GM23338 (cell line): ENCODE measurements around the gene S100A3. TPM values are rescaled to one million over a fixed set of nuclear protein-coding genes. Genes with fewer than 3 reads are reported as not detected.

Experiments used
- ATAC-seq: fragments of 200-7000 bp; cut with Tn5 transposase; 3 replicates; pipeline ENCODE4 v1.9.1; 2020
- DNase-seq: peaks from one replicate; pipeline ENCODE4 v3.0.0-alpha.2; 2015; ENCODE audit warnings: low spot score
- H2AFZ ChIP-seq: fragments of 200-600 bp; sonication (generic); 2 replicates; pipeline ENCODE4 v1.8.0; 2016; ENCODE audit warnings: antibody characterized with exemption, mild to moderate bottlenecking, moderate library complexity
- H3F3A ChIP-seq: fragments of 200-600 bp; sonication (generic); replicated peaks from 2 replicates; pipeline ENCODE4 v1.8.0; 2017; ENCODE audit warnings: antibody characterized with exemption, mixed run types, low read depth
- H3K27ac ChIP-seq: fragments of 200-600 bp; sonication (generic); 2 replicates; pipeline ENCODE4 v1.6.1; 2016; ENCODE audit warnings: low read depth
- H3K27me3 ChIP-seq: fragments of 200-600 bp; sonication (generic); 2 replicates; pipeline ENCODE4 v1.8.0; 2016; ENCODE audit warnings: mild to moderate bottlenecking, mixed run types, moderate library complexity; ENCODE audit not compliant: insufficient read depth
- H3K36me3 ChIP-seq: fragments of 200-600 bp; sonication (generic); 2 replicates; pipeline ENCODE4 v1.8.0; 2016; ENCODE audit warnings: mild to moderate bottlenecking; ENCODE audit not compliant: insufficient read depth
- H3K4me1 ChIP-seq: fragments of 200-600 bp; sonication (generic); 2 replicates; pipeline ENCODE4 v1.8.0; 2016; ENCODE audit warnings: mild to moderate bottlenecking, moderate library complexity; ENCODE audit not compliant: insufficient read depth
- H3K4me2 ChIP-seq: fragments of 200-600 bp; sonication (generic); 2 replicates; pipeline ENCODE4 v1.7.1; 2017; ENCODE audit warnings: mixed run types
- H3K4me3 ChIP-seq: fragments of 200-600 bp; sonication (generic); 2 replicates; pipeline ENCODE4 v1.6.1; 2016; ENCODE audit warnings: mixed run types
- H3K79me2 ChIP-seq: fragments of 200-600 bp; sonication (generic); replicated peaks from 2 replicates; pipeline ENCODE4 v1.8.0; 2017; ENCODE audit warnings: mild to moderate bottlenecking; ENCODE audit not compliant: insufficient read depth
- H3K9me2 ChIP-seq: fragments of 200-600 bp; sonication (generic); 2 replicates; pipeline ENCODE4 v1.8.0; 2017; ENCODE audit not compliant: insufficient read depth
- H4K20me1 ChIP-seq: fragments of 200-600 bp; sonication (generic); replicated peaks from 2 replicates; pipeline ENCODE4 v1.8.0; 2017; ENCODE audit warnings: mild to moderate bottlenecking; ENCODE audit not compliant: insufficient read depth
- H3K27ac Mint-ChIP-seq: 2 replicates; pipeline ENCODE4 v1.8.0; 2020; ENCODE audit warnings: inconsistent platforms, mild to moderate bottlenecking, moderate library complexity, mixed read lengths
- H3K27me3 Mint-ChIP-seq: 3 replicates; pipeline ENCODE4 v1.8.0; 2022; ENCODE audit warnings: low read depth, mild to moderate bottlenecking, moderate library complexity, mixed read lengths, inconsistent platforms; ENCODE audit not compliant: insufficient read depth, poor library complexity
- H3K36me3 Mint-ChIP-seq: 3 replicates; pipeline ENCODE4 v1.8.0; 2021; ENCODE audit warnings: low read depth, mild to moderate bottlenecking, inconsistent platforms, moderate library complexity, mixed read lengths
- H3K4me1 Mint-ChIP-seq: 3 replicates; pipeline ENCODE4 v1.8.0; 2020; ENCODE audit warnings: mild to moderate bottlenecking, inconsistent platforms, mixed read lengths
- H3K4me3 Mint-ChIP-seq: 3 replicates; pipeline ENCODE4 v1.8.0; 2021; ENCODE audit warnings: moderate library complexity, mild to moderate bottlenecking, inconsistent platforms, mixed read lengths
- H3K9me3 Mint-ChIP-seq: 3 replicates; pipeline ENCODE4 v1.8.0; 2020; ENCODE audit warnings: moderate library complexity, mild to moderate bottlenecking, inconsistent platforms, mixed read lengths
- CREB1 ChIP-seq: fragments of 250-450 bp; sonication (Bioruptor Pico); IDR thresholded peaks from 2 replicates; pipeline ENCODE4 v1.5.0; 2020; ENCODE audit warnings: low read depth, mild to moderate bottlenecking, moderate library complexity
- EZH2 ChIP-seq: fragments of 200-600 bp; sonication (generic); IDR thresholded peaks from one replicate; pipeline ENCODE4 v1.8.0; 2017; ENCODE audit warnings: antibody characterized with exemption, mild to moderate bottlenecking, low read depth; ENCODE audit not compliant: unreplicated experiment
- EZH2phosphoT487 ChIP-seq: fragments of 200-600 bp; sonication (generic); IDR thresholded peaks from one replicate; pipeline ENCODE4 v1.8.1; 2018; ENCODE audit warnings: antibody characterized with exemption; ENCODE audit not compliant: unreplicated experiment
- JUNB ChIP-seq: IDR thresholded peaks from one replicate; pipeline ENCODE4 v1.6.1; 2016; ENCODE audit warnings: antibody characterized with exemption; ENCODE audit not compliant: unreplicated experiment
- NANOG ChIP-seq: IDR thresholded peaks from 2 replicates; pipeline ENCODE4 v1.6.1; 2016; ENCODE audit warnings: antibody characterized with exemption, borderline replicate concordance
- POLR2AphosphoS5 ChIP-seq: IDR thresholded peaks from 2 replicates; pipeline ENCODE4 v1.6.1; 2016; ENCODE audit warnings: antibody characterized with exemption, low read depth
- STAT1 ChIP-seq: IDR thresholded peaks from one replicate; pipeline ENCODE4 v1.6.1; 2016; ENCODE audit warnings: antibody characterized with exemption; ENCODE audit not compliant: unreplicated experiment
- ZNF331 ChIP-seq: fragments of 250-450 bp; sonication (Bioruptor Pico); IDR thresholded peaks from 2 replicates; pipeline ENCODE4 v1.5.0; 2020; ENCODE audit warnings: low read depth, mild to moderate bottlenecking, moderate library complexity
- polyA plus RNA-seq: library from polyadenylated mRNA; unstranded; fragments of >200 nt; fragmentation: Nextera tagmentation; extraction: Ambion mirVana; gene quantifications from 2 replicates; pipeline ENCODE4 v1.2.1, GENCODE V29; 2016
- total RNA-seq: library from RNA; depleted of rRNA; stranded (reverse); fragments of >200 nt; shearing (Covaris generic); gene quantifications from 2 replicates; pipeline ENCODE4 v1.2.3, GENCODE V29; 2014
- TF ChIP-seq, protein P1 (sequence below): IDR thresholded peaks from 2 replicates; pipeline ENCODE4 v1.6.1; 2016; ENCODE audit warnings: antibody characterized with exemption
- TF ChIP-seq, protein P2 (sequence below), 2 experiments: fragments of 200-600 bp in 1 of 2; sonication (generic) in 1 of 2; conservative IDR thresholded peaks; 2 replicates each; pipeline versions ENCODE4 v1.5.1 to v1.6.1; 2016 to 2017; ENCODE audit warnings: antibody characterized with exemption in 2 of 2, low read depth in 2 of 2, mild to moderate bottlenecking in 2 of 2, moderate library complexity in 1 of 2
- TF ChIP-seq, protein P3 (sequence below): IDR thresholded peaks from one replicate; pipeline ENCODE4 v1.6.1; 2018; ENCODE audit warnings: antibody characterized with exemption; ENCODE audit not compliant: unreplicated experiment
- TF ChIP-seq, protein P4 (sequence below): fragments of 250-450 bp; sonication (Bioruptor Pico); IDR thresholded peaks from 2 replicates; pipeline ENCODE4 v1.5.0; 2020; ENCODE audit warnings: mild to moderate bottlenecking, moderate library complexity

S100A3 gene
- total and polyA plus RNA-seq, 2 experiments from 2014 or later, result not detected

DNA sequence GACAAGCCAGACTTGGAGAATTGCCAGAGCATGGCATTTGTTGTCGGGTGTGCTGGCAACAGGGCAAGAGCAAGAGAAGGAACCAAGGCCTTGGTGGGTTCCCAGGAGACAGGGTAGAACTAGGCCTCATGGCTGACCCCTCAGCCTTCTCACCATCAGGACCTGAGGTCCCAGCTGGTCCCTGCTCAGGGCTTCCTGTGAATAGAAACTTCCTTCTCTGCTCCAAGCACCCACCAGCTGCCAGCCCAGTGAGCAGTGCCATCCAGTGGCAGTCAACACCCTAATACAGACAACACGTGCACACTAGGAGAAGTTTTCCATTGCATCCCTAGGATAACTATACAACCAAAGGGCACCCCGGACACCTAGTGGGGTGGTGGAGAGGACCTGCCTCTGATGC is 36.0 kb downstream of the S100A3 start:
- Histone ChIP-seq H3K27me3 (peaks cover 30% of the 10 kb centered on the region), H4K20me1 (no peaks in the 10 kb centered on the region), H3K9me2 (no peaks in the 10 kb centered on the region), H2AFZ (no peak overlapping the region), H3K4me1 (no peaks in the 10 kb centered on the region; the same call in 1 of the 2 replicates), H3F3A (no peaks in the 10 kb centered on the region), H3K79me2 (no peaks in the 10 kb centered on the region), H3K4me2 (no peak overlapping the region), H3K27ac (no peak overlapping the region), H3K36me3 (no peaks in the 10 kb centered on the region), H3K4me3 (no peak overlapping the region)
- H3K27me3 Mint-ChIP-seq, result peaks cover 23% of the 10 kb centered on the region
- no peaks in the 10 kb centered on the region for H3K36me3 Mint-ChIP-seq
- no peak overlapping the region for H3K27ac Mint-ChIP-seq
- H3K4me1 Mint-ChIP-seq, result peaks cover 9% of the 10 kb centered on the region; the same call in 2 of the 3 replicates
- ATAC-seq (no peak), DNase-seq (no peak)
- TF ChIP-seq POLR2AphosphoS5 (no peak), CREB1 (CRISPR knock-in tag) (no peak), JUNB (no peak), EZH2phosphoT487 (no peak), EZH2 (no peak), ZNF331 (CRISPR knock-in tag) (no peak), STAT1 (no peak), NANOG (no peak)
- TF ChIP-seq, protein P1, sequence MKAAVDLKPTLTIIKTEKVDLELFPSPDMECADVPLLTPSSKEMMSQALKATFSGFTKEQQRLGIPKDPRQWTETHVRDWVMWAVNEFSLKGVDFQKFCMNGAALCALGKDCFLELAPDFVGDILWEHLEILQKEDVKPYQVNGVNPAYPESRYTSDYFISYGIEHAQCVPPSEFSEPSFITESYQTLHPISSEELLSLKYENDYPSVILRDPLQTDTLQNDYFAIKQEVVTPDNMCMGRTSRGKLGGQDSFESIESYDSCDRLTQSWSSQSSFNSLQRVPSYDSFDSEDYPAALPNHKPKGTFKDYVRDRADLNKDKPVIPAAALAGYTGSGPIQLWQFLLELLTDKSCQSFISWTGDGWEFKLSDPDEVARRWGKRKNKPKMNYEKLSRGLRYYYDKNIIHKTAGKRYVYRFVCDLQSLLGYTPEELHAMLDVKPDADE, result no peak
- TF ChIP-seq, protein P2, sequence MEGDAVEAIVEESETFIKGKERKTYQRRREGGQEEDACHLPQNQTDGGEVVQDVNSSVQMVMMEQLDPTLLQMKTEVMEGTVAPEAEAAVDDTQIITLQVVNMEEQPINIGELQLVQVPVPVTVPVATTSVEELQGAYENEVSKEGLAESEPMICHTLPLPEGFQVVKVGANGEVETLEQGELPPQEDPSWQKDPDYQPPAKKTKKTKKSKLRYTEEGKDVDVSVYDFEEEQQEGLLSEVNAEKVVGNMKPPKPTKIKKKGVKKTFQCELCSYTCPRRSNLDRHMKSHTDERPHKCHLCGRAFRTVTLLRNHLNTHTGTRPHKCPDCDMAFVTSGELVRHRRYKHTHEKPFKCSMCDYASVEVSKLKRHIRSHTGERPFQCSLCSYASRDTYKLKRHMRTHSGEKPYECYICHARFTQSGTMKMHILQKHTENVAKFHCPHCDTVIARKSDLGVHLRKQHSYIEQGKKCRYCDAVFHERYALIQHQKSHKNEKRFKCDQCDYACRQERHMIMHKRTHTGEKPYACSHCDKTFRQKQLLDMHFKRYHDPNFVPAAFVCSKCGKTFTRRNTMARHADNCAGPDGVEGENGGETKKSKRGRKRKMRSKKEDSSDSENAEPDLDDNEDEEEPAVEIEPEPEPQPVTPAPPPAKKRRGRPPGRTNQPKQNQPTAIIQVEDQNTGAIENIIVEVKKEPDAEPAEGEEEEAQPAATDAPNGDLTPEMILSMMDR (conservative IDR thresholded peaks at IDR 0.05; ENCODE audit: low read depth in 2 of 2), result no peak
- TF ChIP-seq, protein P3, sequence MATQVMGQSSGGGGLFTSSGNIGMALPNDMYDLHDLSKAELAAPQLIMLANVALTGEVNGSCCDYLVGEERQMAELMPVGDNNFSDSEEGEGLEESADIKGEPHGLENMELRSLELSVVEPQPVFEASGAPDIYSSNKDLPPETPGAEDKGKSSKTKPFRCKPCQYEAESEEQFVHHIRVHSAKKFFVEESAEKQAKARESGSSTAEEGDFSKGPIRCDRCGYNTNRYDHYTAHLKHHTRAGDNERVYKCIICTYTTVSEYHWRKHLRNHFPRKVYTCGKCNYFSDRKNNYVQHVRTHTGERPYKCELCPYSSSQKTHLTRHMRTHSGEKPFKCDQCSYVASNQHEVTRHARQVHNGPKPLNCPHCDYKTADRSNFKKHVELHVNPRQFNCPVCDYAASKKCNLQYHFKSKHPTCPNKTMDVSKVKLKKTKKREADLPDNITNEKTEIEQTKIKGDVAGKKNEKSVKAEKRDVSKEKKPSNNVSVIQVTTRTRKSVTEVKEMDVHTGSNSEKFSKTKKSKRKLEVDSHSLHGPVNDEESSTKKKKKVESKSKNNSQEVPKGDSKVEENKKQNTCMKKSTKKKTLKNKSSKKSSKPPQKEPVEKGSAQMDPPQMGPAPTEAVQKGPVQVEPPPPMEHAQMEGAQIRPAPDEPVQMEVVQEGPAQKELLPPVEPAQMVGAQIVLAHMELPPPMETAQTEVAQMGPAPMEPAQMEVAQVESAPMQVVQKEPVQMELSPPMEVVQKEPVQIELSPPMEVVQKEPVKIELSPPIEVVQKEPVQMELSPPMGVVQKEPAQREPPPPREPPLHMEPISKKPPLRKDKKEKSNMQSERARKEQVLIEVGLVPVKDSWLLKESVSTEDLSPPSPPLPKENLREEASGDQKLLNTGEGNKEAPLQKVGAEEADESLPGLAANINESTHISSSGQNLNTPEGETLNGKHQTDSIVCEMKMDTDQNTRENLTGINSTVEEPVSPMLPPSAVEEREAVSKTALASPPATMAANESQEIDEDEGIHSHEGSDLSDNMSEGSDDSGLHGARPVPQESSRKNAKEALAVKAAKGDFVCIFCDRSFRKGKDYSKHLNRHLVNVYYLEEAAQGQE, result no peak
- TF ChIP-seq, protein P4, sequence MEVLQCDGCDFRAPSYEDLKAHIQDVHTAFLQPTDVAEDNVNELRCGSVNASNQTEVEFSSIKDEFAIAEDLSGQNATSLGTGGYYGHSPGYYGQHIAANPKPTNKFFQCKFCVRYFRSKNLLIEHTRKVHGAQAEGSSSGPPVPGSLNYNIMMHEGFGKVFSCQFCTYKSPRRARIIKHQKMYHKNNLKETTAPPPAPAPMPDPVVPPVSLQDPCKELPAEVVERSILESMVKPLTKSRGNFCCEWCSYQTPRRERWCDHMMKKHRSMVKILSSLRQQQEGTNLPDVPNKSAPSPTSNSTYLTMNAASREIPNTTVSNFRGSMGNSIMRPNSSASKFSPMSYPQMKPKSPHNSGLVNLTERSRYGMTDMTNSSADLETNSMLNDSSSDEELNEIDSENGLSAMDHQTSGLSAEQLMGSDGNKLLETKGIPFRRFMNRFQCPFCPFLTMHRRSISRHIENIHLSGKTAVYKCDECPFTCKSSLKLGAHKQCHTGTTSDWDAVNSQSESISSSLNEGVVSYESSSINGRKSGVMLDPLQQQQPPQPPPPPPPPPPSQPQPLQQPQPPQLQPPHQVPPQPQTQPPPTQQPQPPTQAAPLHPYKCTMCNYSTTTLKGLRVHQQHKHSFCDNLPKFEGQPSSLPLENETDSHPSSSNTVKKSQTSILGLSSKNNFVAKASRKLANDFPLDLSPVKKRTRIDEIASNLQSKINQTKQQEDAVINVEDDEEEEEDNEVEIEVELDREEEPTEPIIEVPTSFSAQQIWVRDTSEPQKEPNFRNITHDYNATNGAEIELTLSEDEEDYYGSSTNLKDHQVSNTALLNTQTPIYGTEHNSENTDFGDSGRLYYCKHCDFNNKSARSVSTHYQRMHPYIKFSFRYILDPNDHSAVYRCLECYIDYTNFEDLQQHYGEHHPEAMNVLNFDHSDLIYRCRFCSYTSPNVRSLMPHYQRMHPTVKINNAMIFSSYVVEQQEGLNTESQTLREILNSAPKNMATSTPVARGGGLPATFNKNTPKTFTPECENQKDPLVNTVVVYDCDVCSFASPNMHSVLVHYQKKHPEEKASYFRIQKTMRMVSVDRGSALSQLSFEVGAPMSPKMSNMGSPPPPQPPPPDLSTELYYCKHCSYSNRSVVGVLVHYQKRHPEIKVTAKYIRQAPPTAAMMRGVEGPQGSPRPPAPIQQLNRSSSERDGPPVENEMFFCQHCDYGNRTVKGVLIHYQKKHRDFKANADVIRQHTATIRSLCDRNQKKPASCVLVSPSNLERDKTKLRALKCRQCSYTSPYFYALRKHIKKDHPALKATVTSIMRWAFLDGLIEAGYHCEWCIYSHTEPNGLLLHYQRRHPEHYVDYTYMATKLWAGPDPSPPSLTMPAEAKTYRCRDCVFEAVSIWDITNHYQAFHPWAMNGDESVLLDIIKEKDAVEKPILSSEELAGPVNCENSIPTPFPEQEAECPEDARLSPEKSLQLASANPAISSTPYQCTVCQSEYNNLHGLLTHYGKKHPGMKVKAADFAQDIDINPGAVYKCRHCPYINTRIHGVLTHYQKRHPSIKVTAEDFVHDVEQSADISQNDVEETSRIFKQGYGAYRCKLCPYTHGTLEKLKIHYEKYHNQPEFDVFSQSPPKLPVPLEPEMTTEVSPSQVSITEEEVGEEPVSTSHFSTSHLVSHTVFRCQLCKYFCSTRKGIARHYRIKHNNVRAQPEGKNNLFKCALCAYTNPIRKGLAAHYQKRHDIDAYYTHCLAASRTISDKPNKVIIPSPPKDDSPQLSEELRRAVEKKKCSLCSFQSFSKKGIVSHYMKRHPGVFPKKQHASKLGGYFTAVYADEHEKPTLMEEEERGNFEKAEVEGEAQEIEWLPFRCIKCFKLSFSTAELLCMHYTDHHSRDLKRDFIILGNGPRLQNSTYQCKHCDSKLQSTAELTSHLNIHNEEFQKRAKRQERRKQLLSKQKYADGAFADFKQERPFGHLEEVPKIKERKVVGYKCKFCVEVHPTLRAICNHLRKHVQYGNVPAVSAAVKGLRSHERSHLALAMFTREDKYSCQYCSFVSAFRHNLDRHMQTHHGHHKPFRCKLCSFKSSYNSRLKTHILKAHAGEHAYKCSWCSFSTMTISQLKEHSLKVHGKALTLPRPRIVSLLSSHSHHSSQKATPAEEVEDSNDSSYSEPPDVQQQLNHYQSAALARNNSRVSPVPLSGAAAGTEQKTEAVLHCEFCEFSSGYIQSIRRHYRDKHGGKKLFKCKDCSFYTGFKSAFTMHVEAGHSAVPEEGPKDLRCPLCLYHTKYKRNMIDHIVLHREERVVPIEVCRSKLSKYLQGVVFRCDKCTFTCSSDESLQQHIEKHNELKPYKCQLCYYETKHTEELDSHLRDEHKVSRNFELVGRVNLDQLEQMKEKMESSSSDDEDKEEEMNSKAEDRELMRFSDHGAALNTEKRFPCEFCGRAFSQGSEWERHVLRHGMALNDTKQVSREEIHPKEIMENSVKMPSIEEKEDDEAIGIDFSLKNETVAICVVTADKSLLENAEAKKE, result no peak
- H3K9me3 Mint-ChIP-seq, result no peaks in the 10 kb centered on the region; the same call in 1 of the 3 replicates
- no peak overlapping the region for H3K4me3 Mint-ChIP-seq
